Measurements from ENCODE around the gene GM2A.

Gene GM2A

DNA sequence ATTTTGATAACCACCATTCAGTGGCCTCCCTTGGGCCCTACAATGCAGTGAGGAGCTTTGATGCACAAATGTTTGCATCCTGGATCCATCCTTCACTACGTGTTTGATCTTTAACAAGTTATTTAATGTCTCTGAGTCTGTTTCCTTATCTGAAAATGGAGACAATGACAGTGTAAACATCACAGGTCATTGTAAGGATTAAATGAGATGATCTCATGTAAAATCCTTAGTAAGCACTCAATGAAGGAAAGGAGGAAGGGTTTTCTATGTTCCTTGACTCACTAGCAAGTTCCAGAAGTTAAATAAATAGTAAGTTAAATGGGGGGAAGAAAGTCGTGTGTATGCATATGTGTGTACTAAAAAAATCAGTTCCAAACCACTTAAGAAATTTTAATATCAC is 60.4 kb downstream of the GM2A start:
- no peak overlapping the region for H2BK15ac ChIP-seq (ENCODE audit: low read depth, poor library complexity, severe bottlenecking)
- no peak for DNase-seq
- H4K91ac ChIP-seq (ENCODE audit: low read length): no peak overlapping the region
- no peak overlapping the region for H2BK120ac ChIP-seq (ENCODE audit: low read depth, low read length)
- no peak overlapping the region for H3K27ac ChIP-seq (ENCODE audit: low read length, poor library complexity, severe bottlenecking)
- no peak overlapping the region for H3K4me3 ChIP-seq (ENCODE audit: insufficient read depth in 1 of 2, low read depth in 1 of 2, low read length in 2 of 2)
- H3K4ac ChIP-seq (ENCODE audit: low read depth in 1 of 2, low read length in 2 of 2): no peak overlapping the region
- peaks cover 0 to 7% of the 10 kb centered on the region in 2 experiments for H3K27me3 ChIP-seq (ENCODE audit: control insufficient read depth in 1 of 2, insufficient read depth in 1 of 2, low read length in 2 of 2)
- H2BK12ac ChIP-seq (ENCODE audit: low read length in 2 of 2): no peak overlapping the region
- H2BK5ac ChIP-seq (ENCODE audit: low read depth, low read length, poor library complexity, severe bottlenecking): no peak overlapping the region
- no peaks in the 10 kb centered on the region for H3K36me3 ChIP-seq (ENCODE audit: control insufficient read depth in 1 of 2, insufficient read depth in 2 of 2, low read depth in 1 of 2, low read length in 2 of 2)
- H2AFZ ChIP-seq (ENCODE audit: low read depth, low read length): no peak overlapping the region
- peaks cover 5% of the 10 kb centered on the region for H3K9me3 ChIP-seq (ENCODE audit: control insufficient read depth, low read length)
- no peak overlapping the region for H3K18ac ChIP-seq (ENCODE audit: low read depth in 1 of 2, low read length in 2 of 2)
- H4K8ac ChIP-seq (ENCODE audit: low read length): no peak overlapping the region
- no peaks in the 10 kb centered on the region for H3K79me1 ChIP-seq (replicated peaks; ENCODE audit: low read length, poor library complexity, severe bottlenecking)
- no peak overlapping the region for H3K23ac ChIP-seq (ENCODE audit: low read length in 2 of 2)
- H3K14ac ChIP-seq (ENCODE audit: low read length in 2 of 2): no peak overlapping the region
- no CpG with 5 or more reads among the region's 2 CpGs for WGBS
- no peak overlapping the region for H3K4me2 ChIP-seq (ENCODE audit: low read length, poor library complexity, severe bottlenecking)
- no peak overlapping the region for H2AK5ac ChIP-seq (ENCODE audit: low read length, severe bottlenecking)
- no peak overlapping the region for H3K9ac ChIP-seq (ENCODE audit: low read length)
- H3K4me1 ChIP-seq (ENCODE audit: control insufficient read depth, insufficient read depth, low read depth, low read length): peaks cover 1% of the 10 kb centered on the region

GRCh38 chr5:151315998-151316597 is 63.1 kb downstream of the GM2A start:
- H3K4me2 ChIP-seq (ENCODE audit: low read length, poor library complexity, severe bottlenecking): no peak overlapping the region
- peaks cover 4% of the 10 kb centered on the region for H3K9me3 ChIP-seq (ENCODE audit: control insufficient read depth, low read length)
- H2BK5ac ChIP-seq (ENCODE audit: low read depth, low read length, poor library complexity, severe bottlenecking): no peak overlapping the region
- no peak overlapping the region for H3K18ac ChIP-seq (ENCODE audit: low read depth in 1 of 2, low read length in 2 of 2)
- peak overlapping the region; percentile 27 for H2AFZ ChIP-seq (ENCODE audit: low read depth, low read length)
- H3K4me1 ChIP-seq (ENCODE audit: control insufficient read depth, insufficient read depth, low read depth, low read length): peaks cover 1% of the 10 kb centered on the region
- H4K91ac ChIP-seq (ENCODE audit: low read length): no peak overlapping the region
- no peak overlapping the region for H2BK120ac ChIP-seq (ENCODE audit: low read depth, low read length)
- H3K14ac ChIP-seq (ENCODE audit: low read length in 2 of 2): no peak overlapping the region
- no peak overlapping the region for H3K23ac ChIP-seq (ENCODE audit: low read length in 2 of 2)
- no peaks in the 10 kb centered on the region for H3K79me1 ChIP-seq (replicated peaks; ENCODE audit: low read length, poor library complexity, severe bottlenecking)
- H3K27me3 ChIP-seq (ENCODE audit: control insufficient read depth in 1 of 2, insufficient read depth in 1 of 2, low read length in 2 of 2): peaks cover 0 to 7% of the 10 kb centered on the region in 2 experiments
- no peak overlapping the region for H3K9ac ChIP-seq (ENCODE audit: low read length)
- H2BK12ac ChIP-seq (ENCODE audit: low read length in 2 of 2): no peak overlapping the region
- no peak overlapping the region for H3K27ac ChIP-seq (ENCODE audit: low read length, poor library complexity, severe bottlenecking)
- H2BK15ac ChIP-seq (ENCODE audit: low read depth, poor library complexity, severe bottlenecking): no peak overlapping the region
- no peak overlapping the region for H2AK5ac ChIP-seq (ENCODE audit: low read length, severe bottlenecking)
- H3K36me3 ChIP-seq (ENCODE audit: control insufficient read depth in 1 of 2, insufficient read depth in 2 of 2, low read depth in 1 of 2, low read length in 2 of 2): no peaks in the 10 kb centered on the region
- H3K4ac ChIP-seq (ENCODE audit: low read depth in 1 of 2, low read length in 2 of 2): no peak overlapping the region
- H3K4me3 ChIP-seq (ENCODE audit: insufficient read depth in 1 of 2, low read depth in 1 of 2, low read length in 2 of 2): no peak overlapping the region
- WGBS: 48% methylated on average over 7 of the region's 8 CpGs
- no peak overlapping the region for H4K8ac ChIP-seq (ENCODE audit: low read length)
- peak; percentile 61 for DNase-seq

GRCh38 chr5:151317871-151318270 is 64.9 kb downstream of the GM2A start:
- Histone ChIP-seq H2BK120ac (ENCODE audit: low read depth, low read length) (no peak overlapping the region), H2AK5ac (ENCODE audit: low read length, severe bottlenecking) (no peak overlapping the region), H2BK15ac (ENCODE audit: low read depth, poor library complexity, severe bottlenecking) (no peak overlapping the region), H3K36me3 (ENCODE audit: control insufficient read depth in 1 of 2, insufficient read depth in 2 of 2, low read depth in 1 of 2, low read length in 2 of 2) (no peaks in the 10 kb centered on the region), H3K27me3 (ENCODE audit: control insufficient read depth in 1 of 2, insufficient read depth in 1 of 2, low read length in 2 of 2) (peaks cover 5 to 7% of the 10 kb centered on the region in 2 experiments), H3K18ac (ENCODE audit: low read depth in 1 of 2, low read length in 2 of 2) (no peak overlapping the region), H2BK5ac (ENCODE audit: low read depth, low read length, poor library complexity, severe bottlenecking) (no peak overlapping the region), H3K79me1 (replicated peaks; ENCODE audit: low read length, poor library complexity, severe bottlenecking) (no peaks in the 10 kb centered on the region), H3K27ac (ENCODE audit: low read length, poor library complexity, severe bottlenecking) (no peak overlapping the region), H3K9me3 (ENCODE audit: control insufficient read depth, low read length) (no peaks in the 10 kb centered on the region), H3K4ac (ENCODE audit: low read depth in 1 of 2, low read length in 2 of 2) (no peak overlapping the region), H3K14ac (ENCODE audit: low read length in 2 of 2) (no peak overlapping the region), H3K9ac (ENCODE audit: low read length) (no peak overlapping the region), H3K23ac (ENCODE audit: low read length in 2 of 2) (no peak overlapping the region), H3K4me1 (ENCODE audit: control insufficient read depth, insufficient read depth, low read depth, low read length) (peaks cover 1% of the 10 kb centered on the region), H2AFZ (ENCODE audit: low read depth, low read length) (no peak overlapping the region), H4K91ac (ENCODE audit: low read length) (no peak overlapping the region), H3K4me2 (ENCODE audit: low read length, poor library complexity, severe bottlenecking) (no peak overlapping the region), H2BK12ac (ENCODE audit: low read length in 2 of 2) (no peak overlapping the region), H4K8ac (ENCODE audit: low read length) (no peak overlapping the region), H3K4me3 (ENCODE audit: insufficient read depth in 1 of 2, low read depth in 1 of 2, low read length in 2 of 2) (no peak overlapping the region)
- no peak for DNase-seq
- 42% methylated on average over 2 of the region's 2 CpGs for WGBS

- no peak overlapping the region for H2BK12ac ChIP-seq (ENCODE audit: low read length in 2 of 2)
- H2AFZ ChIP-seq (ENCODE audit: low read depth, low read length): no peak overlapping the region
- H3K27me3 ChIP-seq (ENCODE audit: control insufficient read depth in 1 of 2, insufficient read depth in 1 of 2, low read length in 2 of 2): peaks cover 5% of the 10 kb centered on the region in 2 experiments
- H3K4me1 ChIP-seq (ENCODE audit: control insufficient read depth, insufficient read depth, low read depth, low read length): peaks cover 1% of the 10 kb centered on the region
- no peak overlapping the region for H3K9ac ChIP-seq (ENCODE audit: low read length)
- H3K9me3 ChIP-seq (ENCODE audit: control insufficient read depth, low read length): no peaks in the 10 kb centered on the region
- no peak overlapping the region for H3K23ac ChIP-seq (ENCODE audit: low read length in 2 of 2)
- H3K79me1 ChIP-seq (replicated peaks; ENCODE audit: low read length, poor library complexity, severe bottlenecking): no peaks in the 10 kb centered on the region
- no peaks in the 10 kb centered on the region for H3K36me3 ChIP-seq (ENCODE audit: control insufficient read depth in 1 of 2, insufficient read depth in 2 of 2, low read depth in 1 of 2, low read length in 2 of 2)
- no peak overlapping the region for H3K18ac ChIP-seq (ENCODE audit: low read depth in 1 of 2, low read length in 2 of 2)
- peak; percentile 17 for DNase-seq
- H3K4me2 ChIP-seq (ENCODE audit: low read length, poor library complexity, severe bottlenecking): no peak overlapping the region
- H2BK15ac ChIP-seq (ENCODE audit: low read depth, poor library complexity, severe bottlenecking): no peak overlapping the region
- H2BK120ac ChIP-seq (ENCODE audit: low read depth, low read length): no peak overlapping the region
- no peak overlapping the region for H4K91ac ChIP-seq (ENCODE audit: low read length)
- no peak overlapping the region for H3K27ac ChIP-seq (ENCODE audit: low read length, poor library complexity, severe bottlenecking)
- H3K14ac ChIP-seq (ENCODE audit: low read length in 2 of 2): no peak overlapping the region
- 33% methylated on average over 1 of the region's 2 CpGs for WGBS
- no peak overlapping the region for H2AK5ac ChIP-seq (ENCODE audit: low read length, severe bottlenecking)
- H3K4ac ChIP-seq (ENCODE audit: low read depth in 1 of 2, low read length in 2 of 2): no peak overlapping the region
- no peak overlapping the region for H4K8ac ChIP-seq (ENCODE audit: low read length)
- H3K4me3 ChIP-seq (ENCODE audit: insufficient read depth in 1 of 2, low read depth in 1 of 2, low read length in 2 of 2): no peak overlapping the region
- H2BK5ac ChIP-seq (ENCODE audit: low read depth, low read length, poor library complexity, severe bottlenecking): no peak overlapping the region
Measured at GRCh38 chr5:151318850-151319732, 66.1 kb downstream of the GM2A start.

Measured in mesenchymal stem cell (in vitro differentiated cells and primary cell).